NB4 (cell line): ENCODE data around the gene ABLIM2.

Experiments used
- DNase-seq: peaks from one replicate; pipeline ENCODE4 v3.0.0; 2010; ENCODE audit warnings: low read depth
- H3K4me3 ChIP-seq: one replicate; pipeline ENCODE4 v1.5.1; 2011; ENCODE audit warnings: mild to moderate bottlenecking, low read depth, low read length, moderate library complexity
- MAX ChIP-seq: IDR thresholded peaks from 2 replicates; pipeline ENCODE4 v1.6.1; 2011; ENCODE audit warnings: low read depth, low read length
- MYC ChIP-seq: IDR thresholded peaks from 2 replicates; pipeline ENCODE4 v1.6.1; 2011; ENCODE audit warnings: low read depth, low read length
- POLR2A ChIP-seq: IDR thresholded peaks from 2 replicates; pipeline ENCODE4 v1.6.1; 2011; ENCODE audit warnings: mild to moderate bottlenecking; ENCODE audit not compliant: insufficient read length; ENCODE audit errors: extremely low read depth
- TF ChIP-seq, protein P1 (sequence below): IDR thresholded peaks from one replicate; pipeline ENCODE4 v1.5.1; 2012; ENCODE audit warnings: low read depth, low read length

The ABLIM2 gene

DNA sequence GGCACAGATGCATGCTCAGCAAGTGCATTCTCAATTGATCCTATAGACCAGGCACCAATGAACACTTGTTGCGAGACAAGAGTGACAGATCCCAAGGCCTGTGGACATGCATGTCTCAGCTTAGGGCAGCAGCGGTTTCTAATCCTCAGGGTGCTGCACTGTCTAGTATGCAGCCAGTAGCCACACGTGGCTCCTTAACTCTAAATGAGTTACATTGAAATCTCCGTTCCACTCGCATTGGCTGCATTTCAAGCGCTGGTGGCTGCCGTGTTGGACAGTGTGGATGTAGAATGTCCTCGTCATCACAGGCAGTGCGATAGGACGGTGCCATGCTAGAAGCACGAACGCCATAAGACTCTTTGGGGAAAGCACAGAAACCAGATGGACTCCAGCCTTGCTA lies 194.9 kb downstream of the ABLIM2 start:
- no peak overlapping the region for H3K4me3 ChIP-seq
- TF ChIP-seq, protein P1, sequence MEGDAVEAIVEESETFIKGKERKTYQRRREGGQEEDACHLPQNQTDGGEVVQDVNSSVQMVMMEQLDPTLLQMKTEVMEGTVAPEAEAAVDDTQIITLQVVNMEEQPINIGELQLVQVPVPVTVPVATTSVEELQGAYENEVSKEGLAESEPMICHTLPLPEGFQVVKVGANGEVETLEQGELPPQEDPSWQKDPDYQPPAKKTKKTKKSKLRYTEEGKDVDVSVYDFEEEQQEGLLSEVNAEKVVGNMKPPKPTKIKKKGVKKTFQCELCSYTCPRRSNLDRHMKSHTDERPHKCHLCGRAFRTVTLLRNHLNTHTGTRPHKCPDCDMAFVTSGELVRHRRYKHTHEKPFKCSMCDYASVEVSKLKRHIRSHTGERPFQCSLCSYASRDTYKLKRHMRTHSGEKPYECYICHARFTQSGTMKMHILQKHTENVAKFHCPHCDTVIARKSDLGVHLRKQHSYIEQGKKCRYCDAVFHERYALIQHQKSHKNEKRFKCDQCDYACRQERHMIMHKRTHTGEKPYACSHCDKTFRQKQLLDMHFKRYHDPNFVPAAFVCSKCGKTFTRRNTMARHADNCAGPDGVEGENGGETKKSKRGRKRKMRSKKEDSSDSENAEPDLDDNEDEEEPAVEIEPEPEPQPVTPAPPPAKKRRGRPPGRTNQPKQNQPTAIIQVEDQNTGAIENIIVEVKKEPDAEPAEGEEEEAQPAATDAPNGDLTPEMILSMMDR: no peak
- TF ChIP-seq POLR2A (no peak), MYC (no peak), MAX (no peak)
- DNase-seq: no peak

- H3K4me3 ChIP-seq: no peak overlapping the region
- TF ChIP-seq MYC: no peak
- TF ChIP-seq MAX: no peak
- TF ChIP-seq, protein P1: no peak
- no peak for TF ChIP-seq POLR2A
- no peak for DNase-seq
Observed at GRCh38 chr4:7962609-7963508, 195.8 kb downstream of the ABLIM2 start.

- TF ChIP-seq MYC (no peak), MAX (peak; percentile 58; the same call in 1 of the 2 replicates)
- no peak overlapping the region for H3K4me3 ChIP-seq
- DNase-seq: peak; percentile 36
Observed at GRCh38 chr4:7960790-7961655, 197.6 kb downstream of the ABLIM2 start.

GRCh38 chr4:7960017-7960789 lies 198.4 kb downstream of the ABLIM2 start:
- TF ChIP-seq, protein P1: no peak
- TF ChIP-seq MYC: no peak
- no peak for TF ChIP-seq POLR2A
- TF ChIP-seq MAX: no peak
- no peak for DNase-seq
- H3K4me3 ChIP-seq: no peak overlapping the region

GRCh38 chr4:7959078-7959477 lies 199.5 kb downstream of the ABLIM2 start:
- TF ChIP-seq POLR2A: no peak
- no peak for TF ChIP-seq MYC
- TF ChIP-seq, protein P1: no peak
- TF ChIP-seq MAX: no peak
- H3K4me3 ChIP-seq: no peak overlapping the region
- DNase-seq: no peak
